Stomach (tissue), 9 donors: ENCODE data around the gene MEG3. TPM values are rescaled to one million over a fixed set of nuclear protein-coding genes. Genes with fewer than 3 reads are reported as not detected.

Experiments
- DNase-seq, 2 donors: peaks; one replicate each; pipeline versions ENCODE4 v3.0.0 to v3.0.0-alpha.2; 2013 to 2019
- H3K27ac ChIP-seq, 5 donors: fragments of 200-600 bp in 4 of 5; sonication (generic) in 4 of 5; one replicate each; pipeline ENCODE4 v1.5.1; 2013 to 2019; ENCODE audit warnings: mild to moderate bottlenecking in 1 of 5, moderate library complexity in 1 of 5
- H3K27me3 ChIP-seq, 3 donors: fragments of 200-600 bp; sonication (generic); one replicate each; pipeline ENCODE4 v1.5.1; 2017 to 2019; ENCODE audit warnings: mixed run types in 1 of 3
- H3K36me3 ChIP-seq, 4 donors: fragments of 200-600 bp; sonication (generic); 1 replicate in 3 of 4; 2 replicates in 1 of 4; pipeline ENCODE4 v1.5.1; 2016 to 2019
- H3K4me1 ChIP-seq, 4 donors: fragments of 200-600 bp; sonication (generic); one replicate each; pipeline ENCODE4 v1.5.1; 2016 to 2019
- H3K4me3 ChIP-seq, 4 donors: fragments of 200-600 bp; sonication (generic) in 3 of 4; one replicate each; pipeline ENCODE4 v1.5.1; 2016 to 2019; ENCODE audit warnings: mild to moderate bottlenecking in 1 of 4
- H3K9me3 ChIP-seq, 4 donors: fragments of 200-600 bp; sonication (generic); one replicate each; pipeline ENCODE4 v1.5.1; 2016 to 2019
- CTCF ChIP-seq, 7 experiments: fragments of 450-650 bp in 4 of 7; fragments of 200-600 bp in 3 of 7; sonication (generic) in 3 of 7; IDR thresholded peaks; one replicate each; pipeline ENCODE4 v1.5.1; 2016 to 2019; ENCODE audit warnings: antibody characterized with exemption in 7 of 7, control low read depth in 2 of 7, mild to moderate bottlenecking in 1 of 7
- EP300 ChIP-seq: sonication (generic); formaldehyde crosslinking; IDR thresholded peaks from one replicate; pipeline ENCODE4 v1.6.1; 2017; ENCODE audit warnings: antibody characterized with exemption
- POLR2A ChIP-seq, 4 donors: fragments of 450-650 bp; IDR thresholded peaks; one replicate each; pipeline ENCODE4 v1.6.1; 2016; ENCODE audit warnings: antibody characterized with exemption in 4 of 4, control low read depth in 2 of 4, mild to moderate bottlenecking in 1 of 4, moderate library complexity in 1 of 4
- POLR2AphosphoS5 ChIP-seq, 3 donors: sonication (generic); formaldehyde crosslinking; IDR thresholded peaks; one replicate each; pipeline ENCODE4 v1.6.1; 2016; ENCODE audit warnings: antibody characterized with exemption in 3 of 3
- WGBS, 5 donors: extraction: QIAGEN DNeasy Blood & Tissue Kit in 3 of 5; methylation state at CpG; one replicate each; pipeline versions ENCODE4 v1.1.5 to v1.1.7; 2013 to 2018; 5-methylcytosine and 5-hydroxymethylcytosine counted together
- intact Hi-C: fragments of 100-400 bp; cut with DNase I; formaldehyde crosslinking; loops from one replicate; pipeline ENCODE4 v1.15.1; 2023; ENCODE audit warnings: low total_unique reads
- polyA plus RNA-seq, 3 donors: library from polyadenylated mRNA; stranded (reverse); fragments of 200-250 nt; gene quantifications; one replicate each; pipeline ENCODE4 v1.2.3, GENCODE V29; 2013
- total RNA-seq, 5 donors: library from RNA; depleted of rRNA; stranded (reverse); fragments of >200 nt; gene quantifications; one replicate each; pipeline versions ENCODE4 v1.1.0 to v1.2.3, GENCODE V29; 2014 to 2016
- donor health status: healthy with polysubstance abuse.
- donor health status: Bipolar disorder and iron deficiency.
- donor health status: healthy.

MEG3 gene
- total and polyA plus RNA-seq, 8 donors = 13.4 to 390 (median 99.2) TPM

- H3K27me3 ChIP-seq = peaks cover 0 to 41% (median 0%) of the 10 kb centered on the region in 3 donors
- no peak overlapping the region for H3K4me3 ChIP-seq
- H3K4me1 ChIP-seq = no peaks in the 10 kb centered on the region
- no peaks in the 10 kb centered on the region for H3K36me3 ChIP-seq
- WGBS, 5 donors = 43 to 58% (median 49%) methylated on average over 14 of the region's 14 CpGs
- intact Hi-C loops = no loop called here
- DNase-seq = peak in 1 of 2 donors; percentile 67
- no peak overlapping the region for H3K27ac ChIP-seq
- H3K9me3 ChIP-seq = no peaks in the 10 kb centered on the region
- TF ChIP-seq POLR2AphosphoS5 (IDR thresholded peaks at IDR 0.05) (no peak), EP300 (no peak), CTCF (IDR thresholded peaks at IDR 0.05) (no peak), POLR2A (IDR thresholded peaks at IDR 0.05) (no peak)
These were observed 31.5 kb downstream of the MEG3 start for GRCh38 chr14:100857233-100857922.

- no peaks in the 10 kb centered on the region for H3K9me3 ChIP-seq
- H3K4me3 ChIP-seq = no peak overlapping the region
- no peak overlapping the region for H3K27ac ChIP-seq
- DNase-seq = no peak
- H3K4me1 ChIP-seq = no peaks in the 10 kb centered on the region
- intact Hi-C loops = no loop called here
- TF ChIP-seq EP300 (no peak), POLR2A (IDR thresholded peaks at IDR 0.05) (no peak), POLR2AphosphoS5 (IDR thresholded peaks at IDR 0.05) (no peak), CTCF (IDR thresholded peaks at IDR 0.05) (no peak)
- H3K36me3 ChIP-seq = no peaks in the 10 kb centered on the region
- peaks cover 0 to 41% (median 0%) of the 10 kb centered on the region in 3 donors for H3K27me3 ChIP-seq
- 59 to 70% (median 65%) methylated on average over 12 to 17 of the region's 17 CpGs for WGBS, 5 donors
These were observed 32.3 kb downstream of the MEG3 start for GRCh38 chr14:100857923-100858837.

GRCh38 chr14:100858838-100859220 lies 32.9 kb downstream of the MEG3 start:
- intact Hi-C loops = no loop called here
- no peak overlapping the region for H3K27ac ChIP-seq

More at GRCh38 chr14:100858838-100859220, 32.9 kb downstream of the MEG3 start:
- Histone ChIP-seq H3K4me1 (no peaks in the 10 kb centered on the region), H3K9me3 (no peaks in the 10 kb centered on the region), H3K36me3 (no peaks in the 10 kb centered on the region), H3K27me3 (peaks cover 0 to 41% (median 0%) of the 10 kb centered on the region in 3 donors), H3K4me3 (no peak overlapping the region)
- WGBS, 5 donors = 38 to 71% (median 49%) methylated on average over 8 of the region's 8 CpGs
- DNase-seq = no peak
- TF ChIP-seq POLR2AphosphoS5 (IDR thresholded peaks at IDR 0.05) (no peak), EP300 (no peak), CTCF (IDR thresholded peaks at IDR 0.05) (no peak), POLR2A (IDR thresholded peaks at IDR 0.05) (no peak)
